Vagina (tissue), 2 donors: ENCODE measurements around the gene CXCR5.

Experiments used
- CTCF ChIP-seq, 3 experiments: fragments of 450-650 bp in 2 of 3; fragments of 200-600 bp in 1 of 3; sonication (generic) in 1 of 3; IDR thresholded peaks; one replicate each; pipeline ENCODE4 v1.5.1; 2017 to 2019; ENCODE audit warnings: antibody characterized with exemption in 3 of 3, mild to moderate bottlenecking in 2 of 3, moderate library complexity in 2 of 3
- POLR2A ChIP-seq, 2 donors: fragments of 450-650 bp; IDR thresholded peaks; one replicate each; pipeline ENCODE4 v1.6.1; 2017; ENCODE audit warnings: antibody characterized with exemption in 2 of 2, mild to moderate bottlenecking in 2 of 2, moderate library complexity in 2 of 2
- POLR2AphosphoS5 ChIP-seq, 2 donors: sonication (generic); formaldehyde crosslinking; IDR thresholded peaks; one replicate each; pipeline ENCODE4 v1.9.0; 2017; ENCODE audit warnings: antibody characterized with exemption in 2 of 2, mild to moderate bottlenecking in 2 of 2, low read depth in 1 of 2; ENCODE audit not compliant: insufficient read depth in 1 of 2

GRCh38 chr11:118892964-118893363, 9.3 kb downstream of the CXCR5 start:
- TF ChIP-seq CTCF (IDR thresholded peaks at IDR 0.05) (no peak), POLR2A (IDR thresholded peaks at IDR 0.05) (no peak), POLR2AphosphoS5 (IDR thresholded peaks at IDR 0.05; ENCODE audit: insufficient read depth in 1 of 2, low read depth in 1 of 2) (no peak)
